ENCODE results near the gene BRD3.

The BRD3 gene

GRCh38 chr9:133981589-133981957, 86.3 kb downstream of the BRD3 start:
- TF ChIP-seq CTCF (conservative IDR thresholded peaks at IDR 0.05; ENCODE audit: low read depth, low read length): no peak
- H3K4me3 ChIP-seq (ENCODE audit: low read length): no peak overlapping the region
- no peak for DNase-seq (ENCODE audit: low read depth)

GRCh38 chr9:133980864-133981588, 86.8 kb downstream of the BRD3 start:
- TF ChIP-seq CTCF (conservative IDR thresholded peaks at IDR 0.05; ENCODE audit: low read depth, low read length): no peak
- no peak overlapping the region for H3K4me3 ChIP-seq (ENCODE audit: low read length)
- DNase-seq (ENCODE audit: low read depth): no peak

All from retinal pigment epithelial cell (primary cell).